Measurements from ENCODE around the gene BRD7.
"Not testable (repeated sequence)": the region's sequence is repeated elsewhere in the genome, so short reads cannot be mapped to it uniquely, and the experiment has no call there.

BRD7 gene

DNA sequence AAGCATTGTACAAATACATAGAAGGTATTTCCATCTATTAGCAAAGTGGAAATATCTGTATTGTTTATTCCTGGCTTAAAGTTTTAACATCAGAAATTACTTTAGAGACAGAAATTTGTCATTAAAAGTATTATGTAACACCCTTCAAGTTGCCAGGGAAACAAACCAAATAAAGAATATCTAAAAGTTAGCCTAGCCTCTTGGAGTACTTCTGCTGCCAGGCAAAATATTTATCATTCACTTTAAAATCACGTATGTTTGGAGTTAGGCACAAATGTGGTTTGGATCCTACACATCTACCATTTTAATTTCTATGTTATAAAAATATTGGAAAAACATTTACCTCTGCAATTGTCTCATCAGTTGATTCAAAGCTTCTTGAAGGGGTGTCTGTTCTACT, 14.7 kb downstream of the BRD7 start:
- DNase-seq = no peak

DNA sequence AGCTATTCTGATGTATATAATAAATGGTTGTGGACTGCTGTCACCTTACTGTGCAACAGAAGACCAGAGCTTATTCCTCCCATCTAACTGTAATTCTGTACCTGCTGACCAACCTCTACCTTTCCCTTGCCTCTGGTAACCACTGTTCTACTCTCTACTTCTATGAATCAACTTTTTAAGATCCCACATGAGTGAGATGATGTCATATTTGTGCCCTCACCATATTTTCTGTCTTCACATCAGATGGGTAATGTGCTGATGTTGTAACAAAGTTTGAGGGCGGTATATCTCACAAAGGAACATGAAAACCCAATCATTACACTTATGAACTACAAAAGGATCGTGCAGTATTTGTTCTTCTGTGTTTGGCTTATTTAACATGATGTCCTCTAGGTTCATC, 16.8 kb downstream of the BRD7 start:
- no peak for DNase-seq

DNA sequence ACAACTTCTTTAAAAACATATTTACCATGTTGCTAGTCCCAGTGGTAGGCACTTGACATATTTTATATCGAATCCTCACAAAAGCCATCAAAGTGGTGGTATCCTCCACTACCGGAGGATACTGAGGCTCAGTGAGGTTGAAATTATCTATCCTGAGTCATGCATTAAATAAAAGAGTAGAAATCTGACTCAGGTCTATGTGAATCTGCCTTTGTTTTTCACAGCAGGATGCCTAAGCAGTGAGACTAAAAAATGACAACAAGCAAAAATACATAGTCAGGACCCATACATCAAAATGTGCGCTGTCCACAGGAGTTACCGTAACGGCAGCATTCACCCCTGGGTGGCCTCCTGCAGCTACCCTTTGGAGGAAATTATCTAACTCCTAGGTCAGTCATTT, 17.7 kb downstream of the BRD7 start:
- DNase-seq = no peak

DNA sequence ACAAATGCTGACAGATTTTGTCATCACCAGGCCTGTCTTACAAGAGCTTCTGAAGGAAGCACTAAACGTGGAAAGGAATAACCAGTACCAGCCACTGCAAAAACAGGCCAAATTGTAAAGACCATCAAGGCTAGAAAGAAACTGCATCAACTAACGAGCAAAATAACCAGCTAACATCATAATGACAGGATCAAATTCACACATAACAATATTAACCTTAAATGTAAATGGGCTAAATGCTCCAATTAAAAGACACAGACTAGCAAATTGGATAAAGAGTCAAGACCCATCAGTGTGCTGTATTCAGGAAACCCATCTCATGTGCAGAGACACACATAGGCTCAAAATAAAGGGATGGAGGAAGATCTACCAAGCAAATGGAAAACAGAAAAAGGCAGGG, 23.6 kb downstream of the BRD7 start:
- not testable (repeated sequence) for DNase-seq

DNA sequence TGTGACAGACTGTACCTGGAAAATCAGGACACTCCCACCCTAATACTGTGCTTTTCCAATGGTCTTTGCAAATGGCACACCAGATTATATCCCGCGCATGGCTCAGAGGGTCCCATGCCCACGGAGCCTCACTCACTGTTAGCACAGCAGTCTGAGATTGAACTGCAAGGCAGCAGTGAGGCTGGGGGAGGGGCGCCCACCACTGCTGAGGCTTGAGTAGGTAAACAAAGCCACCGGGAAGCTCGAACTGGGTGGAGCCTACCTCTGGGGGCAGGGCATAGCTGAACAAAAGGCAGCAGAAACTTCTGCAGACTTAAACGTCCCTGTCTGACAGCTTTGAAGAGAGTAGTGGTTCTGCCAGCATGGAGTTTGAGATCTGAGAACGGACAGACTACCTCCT, 25.2 kb downstream of the BRD7 start:
- DNase-seq = not testable (repeated sequence)

DNA sequence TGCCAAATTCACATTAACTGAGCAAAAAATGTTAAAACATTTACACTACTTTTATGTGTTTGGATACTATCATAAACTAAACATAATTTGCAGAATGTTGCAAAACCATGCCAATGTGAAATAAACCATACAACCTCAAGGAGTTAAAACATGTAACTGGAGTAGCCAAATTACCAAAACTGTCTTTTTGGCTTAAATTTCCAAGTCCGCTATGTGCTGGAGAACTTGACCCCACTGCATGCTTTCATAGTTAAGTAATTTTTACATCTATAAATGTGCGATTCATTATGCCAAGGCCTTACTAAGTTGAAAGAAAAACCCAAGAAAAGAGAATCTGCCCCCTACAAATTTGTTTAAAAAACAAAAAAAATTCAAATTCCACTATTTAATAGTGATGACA, 28.2 kb downstream of the BRD7 start:
- DNase-seq = no peak

DNA sequence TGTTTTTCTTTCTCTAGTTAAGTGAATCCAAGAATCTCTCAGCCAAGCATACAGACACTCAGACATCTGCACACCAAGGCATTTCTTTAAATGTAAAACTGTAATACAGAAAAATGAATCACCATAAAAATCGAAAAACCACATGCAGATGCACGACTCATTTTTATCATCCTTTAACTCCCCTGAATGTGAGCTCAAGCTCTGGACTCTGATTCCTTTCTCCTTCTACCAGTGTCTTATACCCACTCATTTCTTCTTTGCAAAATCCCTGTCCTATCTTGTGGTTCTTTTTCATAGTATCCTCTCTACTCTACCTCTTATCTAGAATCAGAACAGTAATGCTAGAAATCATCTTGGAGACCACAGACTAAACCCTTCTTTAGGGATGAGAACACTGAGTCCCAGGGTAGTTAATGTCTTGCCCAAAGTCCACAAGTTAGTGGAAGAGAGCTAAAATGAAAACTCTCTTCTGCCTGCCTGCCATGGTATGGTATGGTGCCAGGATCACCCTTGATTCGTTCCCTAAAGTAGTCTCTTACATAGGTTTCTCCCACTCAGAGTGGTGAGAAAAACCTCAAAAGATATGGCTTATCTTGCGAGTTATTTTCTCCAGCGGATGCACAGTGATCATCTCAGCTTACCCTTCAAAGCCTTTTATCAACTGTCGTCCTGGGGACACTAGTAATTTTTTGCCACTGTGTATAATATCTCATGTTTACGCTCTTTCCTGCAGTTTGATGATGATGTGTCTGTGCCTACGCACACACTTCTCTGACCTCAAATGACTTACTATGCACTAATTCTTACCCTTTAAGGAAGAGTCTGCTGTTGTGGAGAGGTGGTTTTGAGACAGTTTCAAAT, 30.2 kb downstream of the BRD7 start:
- peak; percentile 46 for DNase-seq

DNA sequence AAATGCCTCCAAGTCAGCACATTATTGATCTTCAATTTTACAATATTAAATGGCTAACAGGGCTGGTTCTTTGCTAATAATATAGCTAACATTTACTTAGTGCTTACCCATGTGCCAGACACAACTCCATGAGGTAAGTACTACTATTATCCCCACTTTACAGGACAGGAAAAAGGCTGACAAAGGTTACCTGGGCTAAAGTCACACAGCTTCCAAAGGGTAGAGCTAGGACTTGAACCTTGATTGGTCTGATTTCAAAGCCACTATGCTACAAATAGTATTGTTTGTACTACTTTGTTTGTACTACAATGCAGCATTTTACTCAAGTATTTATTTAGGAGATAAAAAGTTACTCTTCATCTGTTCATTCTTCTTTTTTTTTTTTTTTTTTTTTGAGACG, 31.9 kb downstream of the BRD7 start:
- no peak for DNase-seq

DNA sequence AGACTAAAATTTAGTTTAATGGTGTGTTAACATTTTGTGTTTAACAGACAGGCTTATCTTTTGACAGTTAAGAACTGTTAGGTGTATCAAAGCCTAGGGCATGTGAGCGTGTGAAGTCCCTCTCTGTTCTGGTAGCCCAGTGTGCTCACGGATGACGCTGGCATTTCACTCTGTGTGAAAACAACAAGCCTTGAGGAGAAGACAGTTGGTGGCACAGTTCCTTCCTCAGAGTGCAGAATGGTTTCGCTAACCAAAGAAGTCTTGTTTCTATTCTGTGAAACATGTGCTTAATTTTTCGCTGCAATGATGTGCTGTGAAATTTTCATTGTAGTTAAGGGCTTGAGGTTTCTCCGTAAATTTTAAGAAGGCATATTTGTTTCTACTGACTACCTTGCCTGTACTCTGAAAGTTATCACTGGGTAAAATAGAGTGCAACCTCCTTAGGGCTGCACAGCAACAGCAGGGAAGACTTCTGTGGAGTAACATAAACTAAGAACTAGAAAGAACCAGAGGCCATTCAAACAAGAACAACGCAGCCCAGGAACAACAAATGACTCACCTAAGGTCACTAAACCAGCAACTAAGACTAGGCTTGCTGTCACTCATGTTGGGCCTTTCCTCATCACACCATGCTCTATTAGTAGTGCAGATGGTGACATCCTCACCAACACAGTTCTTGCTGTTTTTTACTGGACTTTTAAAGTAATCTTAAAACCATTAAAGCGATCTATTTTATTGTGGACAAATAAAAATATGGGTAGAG, 33.4 kb downstream of the BRD7 start:
- DNase-seq = peak; percentile 72

DNA sequence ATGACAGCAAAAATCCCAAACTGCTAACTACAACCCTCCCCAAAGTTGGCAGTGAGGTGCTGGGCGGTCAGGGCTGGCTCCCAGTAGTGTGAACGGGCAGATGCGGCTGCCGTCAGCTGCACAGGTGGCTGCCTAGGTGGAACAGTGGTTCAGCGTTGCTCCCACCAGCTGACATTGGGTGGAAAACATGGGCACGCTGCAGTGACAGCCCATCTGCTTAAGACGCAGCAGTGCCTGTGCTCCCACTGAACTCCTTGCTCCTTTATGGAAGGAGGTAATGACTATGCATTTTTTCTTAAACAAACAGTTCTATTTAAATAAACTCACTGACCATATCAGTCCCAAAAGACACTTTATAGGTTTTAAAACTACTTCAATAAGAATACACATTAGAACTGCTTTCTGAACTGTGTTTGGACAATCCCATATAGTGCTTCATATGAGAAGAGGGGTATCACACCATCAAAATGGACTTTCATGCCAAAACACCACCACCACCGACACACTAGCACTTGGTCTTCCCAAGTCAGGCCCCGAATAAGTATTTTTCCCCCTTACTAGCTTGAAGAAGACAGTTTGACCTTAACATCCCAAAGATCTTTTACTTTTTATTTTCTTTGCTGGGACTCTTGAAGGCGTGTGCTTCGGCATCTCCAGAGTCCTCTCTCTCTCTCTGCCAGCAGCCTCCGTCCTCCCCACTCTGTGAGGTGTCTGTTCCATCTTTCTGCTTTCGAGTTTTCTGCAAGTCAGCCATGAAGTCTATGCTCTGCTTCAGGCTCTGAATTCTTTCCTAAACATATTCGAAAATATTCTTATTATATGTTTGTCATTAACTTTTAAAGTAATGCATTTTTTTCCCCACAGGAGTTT, 34.4 kb downstream of the BRD7 start:
- no peak for DNase-seq

DNA sequence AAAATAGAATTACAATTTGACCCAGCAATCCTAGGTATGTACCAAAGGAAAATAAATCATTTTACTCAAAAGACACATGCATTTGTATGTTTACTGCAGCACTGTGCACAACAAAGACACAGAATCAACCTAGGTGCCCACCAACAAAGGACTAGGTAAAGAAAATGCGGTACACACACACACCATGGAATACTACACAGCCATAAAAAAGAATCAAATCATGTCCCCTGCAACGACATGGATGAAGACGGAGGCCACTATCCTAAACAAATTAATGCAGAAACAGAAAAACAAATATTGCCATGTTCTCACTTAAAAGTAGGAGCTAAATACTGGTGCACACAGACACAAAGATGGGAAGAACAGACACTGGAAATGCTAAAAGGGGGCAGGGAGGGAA, 36.2 kb downstream of the BRD7 start:
- no peak for DNase-seq

DNA sequence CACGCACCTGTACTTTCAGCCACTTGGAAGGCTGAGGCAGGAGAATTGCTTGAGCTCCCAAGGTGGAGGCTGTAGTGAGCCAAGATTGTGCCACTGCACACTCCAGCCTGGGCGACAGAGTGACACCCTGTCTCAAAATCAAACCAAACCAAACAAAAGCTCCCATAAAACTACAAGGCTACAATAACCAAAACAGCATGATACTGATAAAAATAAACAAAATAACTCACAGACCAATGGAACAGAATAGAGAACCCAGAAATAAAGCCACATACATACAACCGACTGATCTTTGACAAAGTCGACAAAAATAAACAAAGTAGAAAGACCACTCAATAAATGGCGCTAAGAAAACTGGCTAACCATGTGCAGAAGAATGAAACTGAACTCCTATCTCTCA, 37.2 kb downstream of the BRD7 start:
- DNase-seq = no peak

DNA sequence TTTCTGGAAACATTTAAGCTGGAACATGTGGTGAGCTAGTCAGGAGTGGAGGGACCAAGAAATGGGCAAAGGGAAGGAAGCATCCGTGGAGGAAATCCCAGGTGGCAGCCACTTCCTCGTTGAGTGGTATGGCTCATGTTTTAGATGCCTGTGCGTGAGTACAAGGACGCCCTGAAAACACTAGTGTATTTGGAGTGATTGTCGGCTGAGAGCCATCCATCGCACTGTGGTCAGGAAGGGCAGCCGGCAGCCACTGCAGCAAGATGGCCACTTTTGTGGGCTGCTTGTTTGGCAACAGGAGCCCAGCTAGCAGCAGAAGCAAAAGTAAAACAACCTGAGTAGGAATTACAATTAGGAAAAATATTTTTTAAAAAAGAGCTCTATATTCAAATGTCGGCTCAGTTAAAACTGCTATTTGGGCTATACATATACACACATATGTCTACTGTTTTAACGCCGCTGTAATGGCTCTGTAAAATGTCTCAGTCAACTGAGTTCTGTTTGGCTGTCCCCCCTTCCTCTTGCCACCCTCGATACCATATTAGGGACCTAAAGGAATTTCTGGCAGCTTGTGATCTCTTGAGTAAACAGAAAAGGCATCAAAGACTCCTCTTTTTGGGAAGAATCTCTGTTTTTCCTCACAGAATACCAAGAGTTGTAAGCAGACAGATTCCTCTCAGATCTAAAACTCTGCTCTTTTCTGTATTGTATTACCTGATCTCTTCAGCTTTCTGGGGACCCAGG, 39.2 kb downstream of the BRD7 start:
- no peak for DNase-seq

DNA sequence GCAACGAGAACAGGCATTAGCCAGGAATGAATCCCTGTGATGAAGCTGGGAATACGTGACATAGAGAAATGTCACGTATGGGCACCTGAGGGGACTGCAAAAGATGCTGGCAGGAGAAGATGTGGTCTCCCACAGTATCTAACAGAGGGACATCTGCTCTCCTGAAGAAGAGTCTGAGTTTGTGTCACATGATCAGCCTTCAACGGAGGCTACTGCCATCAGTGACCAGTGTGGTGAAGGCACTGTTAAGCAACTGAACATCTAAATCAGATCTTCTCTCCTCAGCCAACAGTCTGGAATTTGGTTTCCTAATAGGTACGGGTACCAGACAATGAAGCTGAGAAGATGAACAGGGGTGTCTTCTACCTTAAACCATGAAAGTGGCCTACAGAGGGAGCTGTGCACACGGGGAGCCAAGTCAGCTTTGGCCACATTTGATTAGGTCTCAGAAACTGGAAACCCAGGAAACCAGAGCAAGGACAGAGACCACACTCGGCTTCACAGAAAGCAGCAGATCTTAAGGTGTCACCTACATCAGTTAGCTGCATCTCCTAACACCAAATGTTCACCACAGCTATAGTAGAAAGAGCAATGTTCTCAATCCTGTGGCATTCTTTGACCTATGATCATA, 41.8 kb downstream of the BRD7 start:
- DNase-seq = peak; percentile 79

DNA sequence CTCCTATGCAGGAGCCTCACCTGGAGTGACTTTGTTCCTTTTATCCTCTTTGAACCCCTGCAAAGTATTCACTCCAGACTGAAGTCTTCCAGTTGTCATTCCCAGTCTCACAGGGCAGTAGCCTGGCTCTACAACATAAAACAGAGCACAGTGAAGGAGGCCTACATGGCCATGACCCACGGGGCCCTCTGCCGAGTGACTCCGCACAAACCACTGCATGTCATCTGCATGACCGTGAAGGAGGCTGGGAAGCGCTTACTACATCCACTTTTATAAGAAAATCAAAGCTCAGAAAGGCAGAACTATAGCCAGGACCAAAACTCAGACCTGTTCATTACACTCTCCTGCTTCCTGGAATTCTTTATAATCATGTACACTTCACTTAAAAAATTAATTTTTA, 42.5 kb downstream of the BRD7 start:
- DNase-seq = no peak

DNA sequence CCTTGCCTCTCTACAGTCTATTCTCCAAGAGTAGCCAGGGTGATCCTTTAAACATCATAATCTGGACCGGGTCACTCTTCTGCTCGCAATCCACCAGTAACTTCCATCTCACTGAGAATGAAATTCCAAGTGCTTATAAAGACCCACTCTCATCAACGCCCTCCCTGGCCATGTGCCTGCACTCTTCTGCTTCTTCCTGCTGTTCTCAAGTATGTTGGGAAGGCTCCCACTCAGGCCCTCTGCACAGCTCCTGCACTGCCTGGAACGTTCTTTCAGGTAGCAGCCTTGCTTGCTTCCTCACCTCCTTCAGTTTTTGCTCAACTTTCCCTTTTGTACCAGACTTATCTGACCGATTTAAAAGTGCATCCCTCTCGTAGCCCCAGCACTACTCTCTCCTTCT, 44.4 kb downstream of the BRD7 start:
- no peak for DNase-seq

DNA sequence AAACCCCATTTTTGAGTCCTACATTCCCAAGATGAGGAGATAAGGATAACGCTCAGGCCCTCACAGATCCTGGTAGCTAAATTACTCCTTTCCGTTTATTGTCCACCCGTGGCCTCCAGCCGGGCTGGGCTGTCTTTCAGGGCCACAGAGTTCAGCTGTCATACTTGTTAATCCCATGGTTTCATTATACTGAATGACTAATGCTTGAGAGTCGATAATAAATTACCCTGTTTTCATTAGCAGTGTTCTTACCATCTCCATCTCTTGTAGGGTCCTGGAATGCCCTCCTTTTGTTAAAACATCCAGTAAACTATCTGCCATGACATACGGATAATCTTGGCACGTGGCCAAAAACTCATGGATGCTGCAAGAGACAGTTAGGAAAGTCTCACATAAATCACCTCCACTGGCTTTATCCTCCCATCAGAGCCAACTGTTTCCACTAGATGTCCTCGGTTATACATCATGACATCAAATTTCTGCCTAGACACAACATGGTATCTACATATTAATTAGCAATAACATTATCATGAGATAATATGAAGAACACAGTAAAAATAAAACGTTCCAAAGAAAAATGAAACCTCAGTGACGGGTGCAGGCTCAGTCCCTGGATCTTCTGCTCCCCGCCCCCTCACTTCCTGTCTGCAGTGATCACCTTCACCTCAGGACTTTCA, 45.3 kb downstream of the BRD7 start:
- DNase-seq = peak; percentile 28

DNA sequence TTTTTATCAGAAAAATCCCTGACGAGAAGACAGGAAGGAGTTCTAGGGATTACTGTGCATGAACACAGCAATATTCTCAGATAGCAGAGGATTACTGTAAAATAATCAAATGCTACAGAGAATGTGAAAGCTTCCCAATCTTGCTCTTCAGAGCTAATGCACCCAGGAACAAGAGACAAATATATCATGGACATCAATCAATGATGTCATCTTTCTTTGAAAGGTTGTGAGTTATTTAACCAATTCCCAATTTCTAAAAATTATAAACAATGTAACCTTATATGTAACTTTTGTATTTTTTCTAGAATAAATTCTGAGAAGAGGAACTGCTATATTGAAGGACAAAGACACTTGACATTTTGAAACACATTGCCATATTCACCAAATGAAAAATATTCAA, 46.5 kb downstream of the BRD7 start:
- no peak for DNase-seq

DNA sequence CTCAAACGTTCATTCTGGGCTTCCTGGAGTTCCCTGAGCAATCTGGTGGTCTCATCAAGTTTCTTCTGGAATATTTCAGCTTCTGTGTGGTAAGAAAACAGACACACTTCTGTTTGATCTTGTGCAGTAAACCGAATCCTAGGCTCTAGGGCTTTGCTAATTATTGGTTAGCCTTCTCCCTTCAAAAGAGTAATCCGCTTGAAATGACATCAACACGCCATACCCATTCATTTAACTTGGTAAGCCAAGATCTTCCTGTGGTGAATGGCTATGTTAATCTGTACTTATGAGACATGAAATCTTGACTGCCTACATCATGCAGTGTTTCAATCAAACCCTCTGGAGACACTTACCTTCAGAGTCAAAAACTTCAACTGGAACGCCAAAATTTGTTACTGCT, 48.5 kb downstream of the BRD7 start:
- no peak for DNase-seq

DNA sequence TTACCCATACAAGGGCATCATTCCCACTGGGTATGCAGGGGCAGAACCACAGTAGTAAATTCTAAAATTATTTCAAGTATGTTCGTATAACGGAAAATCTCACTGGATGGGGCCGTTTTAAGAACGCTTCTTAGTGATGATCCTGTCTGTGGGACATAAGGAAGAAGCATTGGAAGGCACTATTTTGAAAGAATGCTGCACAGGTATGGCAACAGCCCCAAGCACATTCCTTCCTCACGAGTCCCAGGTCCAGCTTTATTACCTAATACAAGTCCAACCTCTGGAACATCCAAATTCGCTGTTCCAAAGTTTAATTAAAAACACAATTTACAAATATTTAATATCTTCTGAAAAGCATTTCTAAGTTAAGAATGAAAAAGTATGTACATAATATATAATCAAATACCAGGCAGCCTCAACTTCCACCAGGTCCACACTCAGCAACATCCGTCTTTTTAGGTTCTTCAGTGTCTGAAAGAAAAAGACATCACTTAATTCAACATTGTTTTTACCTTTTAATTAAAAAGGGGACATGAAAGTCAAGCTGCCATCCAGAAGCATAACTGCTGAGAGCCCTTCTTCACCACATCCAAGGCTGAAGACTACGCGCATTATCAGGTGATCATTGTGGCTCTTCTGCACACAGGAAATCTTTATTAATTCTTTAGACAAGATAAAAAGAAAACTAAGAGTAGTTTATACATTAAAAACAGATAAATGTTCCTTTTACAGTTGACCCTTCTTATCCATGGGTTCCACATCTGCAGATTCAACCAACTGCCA, 49.8 kb downstream of the BRD7 start:
- DNase-seq = no peak

Data from CD4-positive, alpha-beta T cell treated with Interleukin-6 for 4 hours (primary cell).